Skin of body (tissue), 3 donors: ENCODE data around the gene LRP10. TPM values are rescaled to one million over a fixed set of nuclear protein-coding genes. Genes with fewer than 3 reads are reported as not detected.
"Not testable (repeated sequence)": the region's sequence is repeated elsewhere in the genome, so short reads cannot be mapped to it uniquely, and the experiment has no call there.

ENCODE experiments used
- DNase-seq: peaks from one replicate; lab custom pipeline; 2025; lab: John Stamatoyannopoulos, UW
- small RNA-seq: library from RNA; depleted of rRNA; stranded (forward); fragments of <200 nt; gene quantifications from one replicate; pipeline ENCODE3, GENCODE V24; 2014; ENCODE audit warnings: low replicate concordance
- total RNA-seq: library from RNA; depleted of rRNA; stranded (reverse); fragments of >200 nt; gene quantifications from one replicate; pipeline ENCODE4 v1.2.3, GENCODE V29; 2014

The LRP10 gene
- total RNA-seq, 1 donor from 2014 or later, result 22.9 TPM

GRCh38 chr14:22910916-22911315, 39.4 kb downstream of the LRP10 start:
- no peak for DNase-seq

GRCh38 chr14:22914836-22915235, 43.3 kb downstream of the LRP10 start:
- not testable (repeated sequence) for DNase-seq

GRCh38 chr14:22915886-22916521, 44.5 kb downstream of the LRP10 start:
- DNase-seq, result no peak

- DNase-seq, result peak; percentile 100
These were observed 47.5 kb downstream of the LRP10 start, which contains the start of gene RBM23 for GRCh38 chr14:22918804-22919600. RBM23 (minus strand) TSS chr14:22919149.

- no peak for DNase-seq
These were observed 48.0 kb downstream of the LRP10 start for GRCh38 chr14:22919601-22919921.

- no peak for DNase-seq
These were observed 49.2 kb downstream of the LRP10 start for GRCh38 chr14:22920697-22921096.

- no peak for DNase-seq
These were observed 50.8 kb downstream of the LRP10 start for GRCh38 chr14:22922294-22922693.

GRCh38 chr14:22923746-22924145, 52.2 kb downstream of the LRP10 start:
- DNase-seq, result no peak

GRCh38 chr14:22925513-22925912, 54.0 kb downstream of the LRP10 start:
- no peak for DNase-seq

GRCh38 chr14:22926316-22926715, 54.8 kb downstream of the LRP10 start:
- DNase-seq, result no peak

- DNase-seq, result no peak
These were observed 56.9 kb downstream of the LRP10 start for GRCh38 chr14:22928237-22929103.

GRCh38 chr14:22929104-22929960, 57.8 kb downstream of the LRP10 start, which contains the start of gene PRMT5:
PRMT5 (minus strand) TSS chr14:22929376; CDS start chr14:22929361, 15 bp downstream.
- DNase-seq, result peak; percentile 100

GRCh38 chr14:22929961-22930364, 58.4 kb downstream of the LRP10 start:
- DNase-seq, result no peak

Small RNA genes lying within 50 kb of the gene (small RNA-seq; reads per million reads assigned to genes)
- not detected for gene RF00019

Other genes with a start within 250 kb of the LRP10 start
- gene OR6J1, start 227.4 kb upstream of the LRP10 start, total RNA-seq, result not detected
- 52.7 TPM for gene OXA1L, start 105.1 kb upstream of the LRP10 start, total RNA-seq
- 6.8 TPM for gene SLC7A7, start 56.3 kb upstream of the LRP10 start, total RNA-seq
- gene MRPL52, start 41.9 kb upstream of the LRP10 start, total RNA-seq, result 26.3 TPM
- 171 TPM for gene MMP14, start 35.2 kb upstream of the LRP10 start, total RNA-seq
- gene REM2, start 11.5 kb downstream of the LRP10 start, total RNA-seq, result not detected
- gene RBM23, start 47.4 kb downstream of the LRP10 start, total RNA-seq, result 50.2 TPM
- 39.5 TPM for gene PRMT5, start 57.6 kb downstream of the LRP10 start, total RNA-seq
- gene HAUS4, start 85.3 kb downstream of the LRP10 start, total RNA-seq, result 46.3 TPM
- gene AJUBA, start 110.8 kb downstream of the LRP10 start, total RNA-seq, result 44.7 TPM
- 7.7 TPM for gene C14orf93, start 138.4 kb downstream of the LRP10 start, total RNA-seq
- gene PSMB5, start 163.2 kb downstream of the LRP10 start, total RNA-seq, result 115 TPM
- gene PSMB11, start 170.5 kb downstream of the LRP10 start, total RNA-seq, result not detected
- 3.4 TPM for gene CDH24, start 185.8 kb downstream of the LRP10 start, total RNA-seq
- gene ACIN1, start 223.4 kb downstream of the LRP10 start, total RNA-seq, result 93.9 TPM
- 30.8 TPM for gene C14orf119, start 223.8 kb downstream of the LRP10 start, total RNA-seq
- not detected for gene CIROP, start 233.2 kb downstream of the LRP10 start, total RNA-seq
- 1.5 TPM for gene CEBPE, start 247.5 kb downstream of the LRP10 start, total RNA-seq